HL-60 (cell line): Measurements from ENCODE around the gene REP15.

Experiments used
- GABPA ChIP-seq: IDR thresholded peaks from 2 replicates; pipeline ENCODE4 v1.6.1; 2012; ENCODE audit warnings: low read depth
- POLR2AphosphoS5 ChIP-seq: IDR thresholded peaks from 2 replicates; pipeline ENCODE4 v1.6.1; 2012; ENCODE audit warnings: low read depth
- SPI1 ChIP-seq: IDR thresholded peaks from 2 replicates; pipeline ENCODE4 v1.6.1; 2012; ENCODE audit warnings: low read depth, mild to moderate bottlenecking, borderline replicate concordance
- TF ChIP-seq, protein P1 (sequence below): IDR thresholded peaks from one replicate; pipeline ENCODE4 v1.5.1; 2011; ENCODE audit warnings: low read length, control low read depth, inconsistent platforms; ENCODE audit not compliant: insufficient read depth
- TF ChIP-seq, protein P2 (sequence below): IDR thresholded peaks from 2 replicates; pipeline ENCODE4 v1.6.1; 2012; ENCODE audit warnings: low read depth; ENCODE audit not compliant: insufficient replicate concordance

DNA sequence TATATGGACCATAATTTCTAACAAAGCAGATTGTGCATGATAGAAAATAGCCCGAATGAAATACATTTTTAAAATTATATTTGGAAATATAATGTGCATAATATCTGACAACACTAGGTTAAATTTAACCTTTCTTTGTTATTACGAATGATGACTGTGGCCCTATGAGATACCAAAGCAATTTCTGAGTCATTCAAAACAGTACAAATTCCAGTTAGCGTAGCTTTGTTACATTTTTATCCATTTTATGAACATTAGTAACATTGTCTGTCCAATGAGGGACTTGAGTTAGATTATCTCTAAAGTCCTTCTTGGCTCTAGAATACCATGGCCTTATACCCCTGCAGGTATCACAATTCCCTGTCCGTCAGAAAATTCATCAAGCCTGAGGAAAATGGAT lies 39.0 kb upstream of the REP15 start:
- no peak for TF ChIP-seq POLR2AphosphoS5
- TF ChIP-seq, protein P1, sequence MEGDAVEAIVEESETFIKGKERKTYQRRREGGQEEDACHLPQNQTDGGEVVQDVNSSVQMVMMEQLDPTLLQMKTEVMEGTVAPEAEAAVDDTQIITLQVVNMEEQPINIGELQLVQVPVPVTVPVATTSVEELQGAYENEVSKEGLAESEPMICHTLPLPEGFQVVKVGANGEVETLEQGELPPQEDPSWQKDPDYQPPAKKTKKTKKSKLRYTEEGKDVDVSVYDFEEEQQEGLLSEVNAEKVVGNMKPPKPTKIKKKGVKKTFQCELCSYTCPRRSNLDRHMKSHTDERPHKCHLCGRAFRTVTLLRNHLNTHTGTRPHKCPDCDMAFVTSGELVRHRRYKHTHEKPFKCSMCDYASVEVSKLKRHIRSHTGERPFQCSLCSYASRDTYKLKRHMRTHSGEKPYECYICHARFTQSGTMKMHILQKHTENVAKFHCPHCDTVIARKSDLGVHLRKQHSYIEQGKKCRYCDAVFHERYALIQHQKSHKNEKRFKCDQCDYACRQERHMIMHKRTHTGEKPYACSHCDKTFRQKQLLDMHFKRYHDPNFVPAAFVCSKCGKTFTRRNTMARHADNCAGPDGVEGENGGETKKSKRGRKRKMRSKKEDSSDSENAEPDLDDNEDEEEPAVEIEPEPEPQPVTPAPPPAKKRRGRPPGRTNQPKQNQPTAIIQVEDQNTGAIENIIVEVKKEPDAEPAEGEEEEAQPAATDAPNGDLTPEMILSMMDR, result no peak
- no peak for TF ChIP-seq SPI1
- TF ChIP-seq, protein P2, sequence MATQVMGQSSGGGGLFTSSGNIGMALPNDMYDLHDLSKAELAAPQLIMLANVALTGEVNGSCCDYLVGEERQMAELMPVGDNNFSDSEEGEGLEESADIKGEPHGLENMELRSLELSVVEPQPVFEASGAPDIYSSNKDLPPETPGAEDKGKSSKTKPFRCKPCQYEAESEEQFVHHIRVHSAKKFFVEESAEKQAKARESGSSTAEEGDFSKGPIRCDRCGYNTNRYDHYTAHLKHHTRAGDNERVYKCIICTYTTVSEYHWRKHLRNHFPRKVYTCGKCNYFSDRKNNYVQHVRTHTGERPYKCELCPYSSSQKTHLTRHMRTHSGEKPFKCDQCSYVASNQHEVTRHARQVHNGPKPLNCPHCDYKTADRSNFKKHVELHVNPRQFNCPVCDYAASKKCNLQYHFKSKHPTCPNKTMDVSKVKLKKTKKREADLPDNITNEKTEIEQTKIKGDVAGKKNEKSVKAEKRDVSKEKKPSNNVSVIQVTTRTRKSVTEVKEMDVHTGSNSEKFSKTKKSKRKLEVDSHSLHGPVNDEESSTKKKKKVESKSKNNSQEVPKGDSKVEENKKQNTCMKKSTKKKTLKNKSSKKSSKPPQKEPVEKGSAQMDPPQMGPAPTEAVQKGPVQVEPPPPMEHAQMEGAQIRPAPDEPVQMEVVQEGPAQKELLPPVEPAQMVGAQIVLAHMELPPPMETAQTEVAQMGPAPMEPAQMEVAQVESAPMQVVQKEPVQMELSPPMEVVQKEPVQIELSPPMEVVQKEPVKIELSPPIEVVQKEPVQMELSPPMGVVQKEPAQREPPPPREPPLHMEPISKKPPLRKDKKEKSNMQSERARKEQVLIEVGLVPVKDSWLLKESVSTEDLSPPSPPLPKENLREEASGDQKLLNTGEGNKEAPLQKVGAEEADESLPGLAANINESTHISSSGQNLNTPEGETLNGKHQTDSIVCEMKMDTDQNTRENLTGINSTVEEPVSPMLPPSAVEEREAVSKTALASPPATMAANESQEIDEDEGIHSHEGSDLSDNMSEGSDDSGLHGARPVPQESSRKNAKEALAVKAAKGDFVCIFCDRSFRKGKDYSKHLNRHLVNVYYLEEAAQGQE, result no peak
- no peak for TF ChIP-seq GABPA
